ENCODE measurements around the gene PPP1R16B. TPM values are rescaled to one million over a fixed set of nuclear protein-coding genes. Genes with fewer than 3 reads are reported as not detected.

The PPP1R16B gene
- total RNA-seq, 4 donors from 2014 or later = 0.87 to 5.6 (median 3.6) TPM

GRCh38 chr20:38903335-38903734 is 97.8 kb downstream of the PPP1R16B start:
- no peak for DNase-seq (ENCODE audit: low spot score in 2 of 2)
- Histone ChIP-seq H3K9me3 (no peaks in the 10 kb centered on the region), H3K27me3 (peaks cover 4% of the 10 kb centered on the region), H3K4me3 (no peak overlapping the region), H3K27ac (no peak overlapping the region), H3K4me1 (no peaks in the 10 kb centered on the region), H3K36me3 (no peaks in the 10 kb centered on the region)
- TF ChIP-seq POLR2AphosphoS5 (IDR thresholded peaks at IDR 0.05) = no peak
- TF ChIP-seq CTCF (IDR thresholded peaks at IDR 0.05) = no peak
- TF ChIP-seq EP300 (IDR thresholded peaks at IDR 0.05) = no peak
- no peak for TF ChIP-seq POLR2A (IDR thresholded peaks at IDR 0.05)
- 38% methylated on average over 5 of the region's 5 CpGs for WGBS

- DNase-seq (ENCODE audit: low spot score in 2 of 2) = no peak
- Histone ChIP-seq H3K27me3 (peaks cover 4% of the 10 kb centered on the region), H3K27ac (no peak overlapping the region), H3K4me1 (no peaks in the 10 kb centered on the region), H3K4me3 (no peak overlapping the region), H3K9me3 (no peaks in the 10 kb centered on the region), H3K36me3 (no peaks in the 10 kb centered on the region)
- no peak for TF ChIP-seq CTCF (IDR thresholded peaks at IDR 0.05)
- TF ChIP-seq POLR2A (IDR thresholded peaks at IDR 0.05) = no peak
- no peak for TF ChIP-seq EP300 (IDR thresholded peaks at IDR 0.05)
- WGBS = 41% methylated on average over 1 of the region's 1 CpG
Observed at GRCh38 chr20:38905375-38905774, 99.9 kb downstream of the PPP1R16B start.

GRCh38 chr20:38907918-38908677 is 102.6 kb downstream of the PPP1R16B start:
- TF ChIP-seq POLR2AphosphoS5 (IDR thresholded peaks at IDR 0.05) (no peak), POLR2A (IDR thresholded peaks at IDR 0.05) (no peak), EP300 (IDR thresholded peaks at IDR 0.05) (no peak), CTCF (IDR thresholded peaks at IDR 0.05) (no peak)
- H3K4me1 ChIP-seq = no peaks in the 10 kb centered on the region
- H3K4me3 ChIP-seq = no peak overlapping the region
- WGBS = 98% methylated on average over 5 of the region's 13 CpGs
- H3K36me3 ChIP-seq = no peaks in the 10 kb centered on the region
- no peak overlapping the region for H3K27ac ChIP-seq
- no peaks in the 10 kb centered on the region for H3K9me3 ChIP-seq
- H3K27me3 ChIP-seq = no peaks in the 10 kb centered on the region
- no peak for DNase-seq (ENCODE audit: low spot score in 2 of 2)

- peaks cover 6% of the 10 kb centered on the region for H3K36me3 ChIP-seq
- no peaks in the 10 kb centered on the region for H3K9me3 ChIP-seq
- H3K27me3 ChIP-seq = peaks cover 16% of the 10 kb centered on the region
- no peak for TF ChIP-seq EP300 (IDR thresholded peaks at IDR 0.05)
- TF ChIP-seq POLR2AphosphoS5 (IDR thresholded peaks at IDR 0.05) = no peak
- no peak for TF ChIP-seq POLR2A (IDR thresholded peaks at IDR 0.05)
- no peak for TF ChIP-seq CTCF (IDR thresholded peaks at IDR 0.05)
- H3K4me1 ChIP-seq = no peaks in the 10 kb centered on the region
- H3K4me3 ChIP-seq = no peak overlapping the region
- WGBS = 94% methylated on average over 7 of the region's 7 CpGs
- no peak for DNase-seq (ENCODE audit: low spot score in 2 of 2)
- H3K27ac ChIP-seq = no peak overlapping the region
Observed at GRCh38 chr20:38915355-38915754, 109.9 kb downstream of the PPP1R16B start.

GRCh38 chr20:38917657-38918056 is 112.2 kb downstream of the PPP1R16B start:
- Histone ChIP-seq H3K4me1 (no peaks in the 10 kb centered on the region), H3K27ac (no peak overlapping the region), H3K9me3 (no peaks in the 10 kb centered on the region), H3K4me3 (no peak overlapping the region), H3K27me3 (peaks cover 19% of the 10 kb centered on the region), H3K36me3 (peaks cover 6% of the 10 kb centered on the region)
- TF ChIP-seq POLR2AphosphoS5 (IDR thresholded peaks at IDR 0.05) = no peak
- no peak for TF ChIP-seq POLR2A (IDR thresholded peaks at IDR 0.05)
- no peak for TF ChIP-seq CTCF (IDR thresholded peaks at IDR 0.05)
- no peak for TF ChIP-seq EP300 (IDR thresholded peaks at IDR 0.05)
- 82% methylated on average over 4 of the region's 4 CpGs for WGBS
- no peak for DNase-seq (ENCODE audit: low spot score in 2 of 2)

All from suprapubic skin (tissue), 4 donors.